Measurements from ENCODE around the gene STK11.
A peak's percentile ranks its signal among the peaks of the same experiment; 100 is the strongest.

DNA sequence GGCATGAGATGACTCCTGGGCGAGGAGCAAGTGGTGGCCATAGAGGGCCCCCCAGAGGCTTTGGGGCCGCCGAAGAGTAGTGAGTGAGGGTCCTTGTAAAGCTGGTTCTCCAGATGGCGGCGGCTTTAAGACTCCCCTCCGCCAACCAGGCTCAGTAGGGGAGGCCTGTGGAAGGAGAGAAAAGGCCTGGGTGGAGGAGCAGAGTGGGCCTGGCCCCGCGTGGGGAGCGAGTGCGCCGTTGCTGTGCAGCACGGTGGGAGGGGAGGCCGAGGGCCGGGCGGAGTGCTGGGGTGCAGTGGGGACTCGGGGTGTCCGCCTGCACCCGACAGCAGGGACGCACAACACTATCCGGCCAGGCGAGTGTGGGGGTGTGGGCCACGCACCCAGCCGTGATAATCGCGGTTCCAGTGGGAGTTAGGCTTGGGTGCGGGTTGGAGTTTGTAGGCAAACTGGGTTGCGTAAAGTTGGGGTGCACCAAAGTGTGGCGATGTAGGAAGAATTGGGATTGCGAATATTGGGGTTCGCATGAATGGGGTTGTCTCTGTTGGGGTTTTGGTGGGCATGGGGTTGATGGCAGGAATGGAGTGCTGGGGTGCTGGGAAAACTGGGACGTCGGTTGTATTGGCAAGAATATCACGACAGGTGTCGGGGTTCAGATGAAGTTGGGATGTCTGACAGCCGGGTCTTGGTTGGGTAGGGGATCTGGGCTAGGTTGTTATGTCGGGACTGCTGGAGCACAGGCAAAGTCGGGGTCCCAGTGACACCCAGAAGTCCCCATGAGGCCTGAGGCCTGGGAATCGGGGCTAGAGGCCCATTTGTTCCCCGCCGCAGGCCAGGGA lies 62.9 kb downstream of the STK11 start:
- TF ChIP-seq, protein P1, sequence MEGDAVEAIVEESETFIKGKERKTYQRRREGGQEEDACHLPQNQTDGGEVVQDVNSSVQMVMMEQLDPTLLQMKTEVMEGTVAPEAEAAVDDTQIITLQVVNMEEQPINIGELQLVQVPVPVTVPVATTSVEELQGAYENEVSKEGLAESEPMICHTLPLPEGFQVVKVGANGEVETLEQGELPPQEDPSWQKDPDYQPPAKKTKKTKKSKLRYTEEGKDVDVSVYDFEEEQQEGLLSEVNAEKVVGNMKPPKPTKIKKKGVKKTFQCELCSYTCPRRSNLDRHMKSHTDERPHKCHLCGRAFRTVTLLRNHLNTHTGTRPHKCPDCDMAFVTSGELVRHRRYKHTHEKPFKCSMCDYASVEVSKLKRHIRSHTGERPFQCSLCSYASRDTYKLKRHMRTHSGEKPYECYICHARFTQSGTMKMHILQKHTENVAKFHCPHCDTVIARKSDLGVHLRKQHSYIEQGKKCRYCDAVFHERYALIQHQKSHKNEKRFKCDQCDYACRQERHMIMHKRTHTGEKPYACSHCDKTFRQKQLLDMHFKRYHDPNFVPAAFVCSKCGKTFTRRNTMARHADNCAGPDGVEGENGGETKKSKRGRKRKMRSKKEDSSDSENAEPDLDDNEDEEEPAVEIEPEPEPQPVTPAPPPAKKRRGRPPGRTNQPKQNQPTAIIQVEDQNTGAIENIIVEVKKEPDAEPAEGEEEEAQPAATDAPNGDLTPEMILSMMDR (IDR thresholded peaks at IDR 0.05) = no peak
- TF ChIP-seq RCOR1 (IDR thresholded peaks at IDR 0.05; ENCODE audit: low read depth, low read length) (no peak), POLR2A (IDR thresholded peaks at IDR 0.05; ENCODE audit: low read length) (no peak), BHLHE40 (IDR thresholded peaks at IDR 0.05; ENCODE audit: low read depth, low read length) (no peak), EP300 (IDR thresholded peaks at IDR 0.05) (no peak), NFE2L2 (conservative IDR thresholded peaks at IDR 0.05; ENCODE audit: low read length) (no peak), MYC (IDR thresholded peaks at IDR 0.05; ENCODE audit: borderline replicate concordance, low read length) (no peak), CEBPB (IDR thresholded peaks at IDR 0.05) (0 out of 4 replicates have a peak, but pooled peaks of 1 of the 2 experiments have one; percentile 9), CBX8 (IDR thresholded peaks at IDR 0.05) (no peak)
